ENCODE data around the gene HYI.

Gene HYI

DNA sequence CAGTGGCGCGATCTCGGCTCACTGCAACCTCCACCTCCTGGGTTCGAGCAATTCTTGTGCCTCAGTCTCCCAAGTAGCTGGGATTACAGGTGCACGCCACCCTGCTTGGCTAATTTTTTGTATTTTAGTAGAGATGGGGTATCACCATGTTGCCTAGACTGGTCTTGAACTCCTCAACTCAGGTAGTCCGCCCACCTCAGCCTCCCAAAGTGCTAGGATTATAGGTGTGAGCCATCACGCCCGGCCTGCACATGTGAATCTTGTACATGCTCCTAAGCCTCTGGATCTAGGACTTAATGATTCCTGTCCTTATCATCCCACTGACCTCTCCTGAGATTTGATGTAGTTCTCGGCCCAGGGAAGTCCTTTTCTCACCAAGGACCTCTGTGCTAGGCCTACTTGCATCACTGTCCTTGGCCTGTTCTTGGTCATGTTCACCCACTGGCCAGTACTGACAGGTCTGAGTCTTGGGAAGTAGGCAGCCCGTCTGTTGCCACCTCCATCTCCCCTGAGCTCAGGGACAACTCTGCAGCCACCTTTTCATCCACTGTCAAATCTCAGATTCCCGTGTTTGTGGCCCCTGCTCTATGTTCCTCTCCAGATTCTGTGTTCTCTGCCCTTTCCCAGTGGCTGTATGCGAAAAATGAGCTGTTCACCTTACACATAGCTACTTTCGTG lies 9.4 kb downstream of the HYI start:
- WGBS (ENCODE audit: insufficient coverage) = 92% methylated on average over 11 of the region's 13 CpGs
- CTCF ChIA-PET = no interaction called here
- Histone ChIP-seq H3K9me3 (ENCODE audit: control extremely low read depth in 1 of 5, control insufficient read depth in 4 of 5, insufficient read depth in 2 of 5, low read depth in 1 of 5, low read length in 4 of 5) (no peaks in the 10 kb centered on the region), H3K4me1 (ENCODE audit: control extremely low read depth in 1 of 4, control insufficient read depth in 4 of 4, insufficient read depth in 4 of 4, low read length in 3 of 4) (no peaks in the 10 kb centered on the region), H3K36me3 (ENCODE audit: control insufficient read depth in 4 of 4, insufficient read depth in 4 of 4, low read length in 3 of 4) (peaks cover 25 to 98% (median 79%) of the 10 kb centered on the region in 4 experiments), H3K27ac (ENCODE audit: insufficient read depth in 1 of 2, low read depth in 1 of 2, low read length in 2 of 2, poor library complexity in 1 of 2, severe bottlenecking in 2 of 2) (no peak overlapping the region), H3K4me3 (ENCODE audit: control insufficient read depth in 1 of 7, extremely low read depth in 1 of 7, insufficient read depth in 4 of 7, low read depth in 2 of 7, low read length in 6 of 7) (no peak overlapping the region), H3K27me3 (replicated peaks in 2 of 5; ENCODE audit: control insufficient read depth in 4 of 5, insufficient read depth in 5 of 5, low read length in 4 of 5) (no peaks in the 10 kb centered on the region)
- POLR2A ChIA-PET = no interaction called here
- DNase-seq = no peak

DNA sequence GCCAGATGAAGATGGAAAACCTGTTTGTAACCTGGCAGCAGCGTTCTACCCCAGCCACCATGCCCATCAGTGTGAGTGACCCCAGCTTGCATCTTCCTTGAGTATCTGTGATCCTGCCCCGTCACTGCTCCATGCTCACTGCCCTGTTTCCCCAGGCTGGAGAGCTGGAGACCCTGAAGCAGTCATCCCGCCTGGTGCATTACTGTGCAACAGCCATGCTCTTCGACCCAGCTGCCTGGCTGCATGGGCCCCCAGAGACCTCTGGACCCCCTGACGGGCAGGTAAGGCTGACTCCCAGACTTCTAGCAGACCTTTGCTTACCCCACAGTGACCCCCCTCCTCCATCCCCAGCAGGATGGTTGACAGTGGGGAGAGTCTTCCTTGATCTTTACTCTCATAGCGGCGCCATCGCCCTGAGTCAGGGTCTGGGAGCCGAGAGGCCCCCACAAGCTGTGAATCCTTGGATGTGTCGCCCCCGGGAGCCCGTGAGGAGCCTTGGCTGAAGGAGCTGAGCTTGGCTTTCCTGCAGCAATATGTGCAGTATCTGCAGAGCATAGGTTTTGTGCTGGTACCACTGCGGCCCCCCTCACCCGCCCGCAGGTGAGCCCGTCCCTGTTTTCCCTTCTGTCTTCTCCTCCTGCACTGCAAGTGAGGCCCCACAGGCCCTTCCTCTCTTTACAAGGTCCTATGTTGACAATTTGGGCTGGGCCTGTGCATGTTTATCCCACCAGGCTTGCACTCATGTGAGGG lies 10.4 kb downstream of the HYI start:
- Histone ChIP-seq H3K9me3 (ENCODE audit: control extremely low read depth in 1 of 5, control insufficient read depth in 4 of 5, insufficient read depth in 2 of 5, low read depth in 1 of 5, low read length in 4 of 5) (no peaks in the 10 kb centered on the region), H3K27ac (ENCODE audit: insufficient read depth in 1 of 2, low read depth in 1 of 2, low read length in 2 of 2, poor library complexity in 1 of 2, severe bottlenecking in 2 of 2) (no peak overlapping the region), H3K27me3 (replicated peaks in 2 of 5; ENCODE audit: control insufficient read depth in 4 of 5, insufficient read depth in 5 of 5, low read length in 4 of 5) (no peaks in the 10 kb centered on the region), H3K36me3 (ENCODE audit: control insufficient read depth in 4 of 4, insufficient read depth in 4 of 4, low read length in 3 of 4) (peaks cover 28 to 98% (median 80%) of the 10 kb centered on the region in 4 experiments), H3K4me1 (ENCODE audit: control extremely low read depth in 1 of 4, control insufficient read depth in 4 of 4, insufficient read depth in 4 of 4, low read length in 3 of 4) (no peaks in the 10 kb centered on the region), H3K4me3 (ENCODE audit: control insufficient read depth in 1 of 7, extremely low read depth in 1 of 7, insufficient read depth in 4 of 7, low read depth in 2 of 7, low read length in 6 of 7) (no peak overlapping the region)
- CTCF ChIA-PET = no interaction called here
- POLR2A ChIA-PET = no interaction called here
- DNase-seq = no peak
- 94% methylated on average over 10 of the region's 16 CpGs for WGBS (ENCODE audit: insufficient coverage)

GRCh38 chr1:43442756-43443155 lies 11.0 kb downstream of the HYI start:
- H3K27ac ChIP-seq (ENCODE audit: insufficient read depth in 1 of 2, low read depth in 1 of 2, low read length in 2 of 2, poor library complexity in 1 of 2, severe bottlenecking in 2 of 2) = no peak overlapping the region
- CTCF ChIA-PET = interaction anchor here (0.5 kb wide), 1 partner anchor 201 kb away, joined by 3 read pairs; no protein-coding TSS in a partner anchor
- no peaks in the 10 kb centered on the region for H3K9me3 ChIP-seq (ENCODE audit: control extremely low read depth in 1 of 5, control insufficient read depth in 4 of 5, insufficient read depth in 2 of 5, low read depth in 1 of 5, low read length in 4 of 5)

GRCh38 chr1:43441894-43442637 lies 11.7 kb downstream of the HYI start:
- no peaks in the 10 kb centered on the region for H3K27me3 ChIP-seq (replicated peaks in 2 of 5; ENCODE audit: control insufficient read depth in 4 of 5, insufficient read depth in 5 of 5, low read length in 4 of 5)
- no peaks in the 10 kb centered on the region for H3K4me1 ChIP-seq (ENCODE audit: control extremely low read depth in 1 of 4, control insufficient read depth in 4 of 4, insufficient read depth in 4 of 4, low read length in 3 of 4)
- no peaks in the 10 kb centered on the region for H3K9me3 ChIP-seq (ENCODE audit: control extremely low read depth in 1 of 5, control insufficient read depth in 4 of 5, insufficient read depth in 2 of 5, low read depth in 1 of 5, low read length in 4 of 5)
- no peak overlapping the region for H3K27ac ChIP-seq (ENCODE audit: insufficient read depth in 1 of 2, low read depth in 1 of 2, low read length in 2 of 2, poor library complexity in 1 of 2, severe bottlenecking in 2 of 2)
- no peak overlapping the region for H3K4me3 ChIP-seq (ENCODE audit: control insufficient read depth in 1 of 7, extremely low read depth in 1 of 7, insufficient read depth in 4 of 7, low read depth in 2 of 7, low read length in 6 of 7)
- no peak for DNase-seq
- 94% methylated on average over 9 of the region's 18 CpGs for WGBS (ENCODE audit: insufficient coverage)
- ChIA-PET CTCF (interaction anchor here (0.5 kb wide), 1 partner anchor 202 kb away, joined by 3 read pairs; no protein-coding TSS in a partner anchor), POLR2A (interaction anchor here (1.0 kb wide), 1 partner anchor 17 kb away, joined by 3 read pairs; no protein-coding TSS in a partner anchor)
- peaks cover 21 to 98% (median 79%) of the 10 kb centered on the region in 4 experiments for H3K36me3 ChIP-seq (ENCODE audit: control insufficient read depth in 4 of 4, insufficient read depth in 4 of 4, low read length in 3 of 4)

More at GRCh38 chr1:43442756-43443155, 11.0 kb downstream of the HYI start:
- Histone ChIP-seq H3K27me3 (replicated peaks in 2 of 5; ENCODE audit: control insufficient read depth in 4 of 5, insufficient read depth in 5 of 5, low read length in 4 of 5) (no peaks in the 10 kb centered on the region), H3K36me3 (ENCODE audit: control insufficient read depth in 4 of 4, insufficient read depth in 4 of 4, low read length in 3 of 4) (peaks cover 26 to 98% (median 79%) of the 10 kb centered on the region in 4 experiments), H3K4me1 (ENCODE audit: control extremely low read depth in 1 of 4, control insufficient read depth in 4 of 4, insufficient read depth in 4 of 4, low read length in 3 of 4) (no peaks in the 10 kb centered on the region), H3K4me3 (ENCODE audit: control insufficient read depth in 1 of 7, extremely low read depth in 1 of 7, insufficient read depth in 4 of 7, low read depth in 2 of 7, low read length in 6 of 7) (no peak overlapping the region)
- over 99% methylated on average over 12 of the region's 12 CpGs for WGBS (ENCODE audit: insufficient coverage)
- POLR2A ChIA-PET = interaction anchor here (1.0 kb wide), 1 partner anchor 17 kb away, joined by 3 read pairs; no protein-coding TSS in a partner anchor
- DNase-seq = no peak

DNA sequence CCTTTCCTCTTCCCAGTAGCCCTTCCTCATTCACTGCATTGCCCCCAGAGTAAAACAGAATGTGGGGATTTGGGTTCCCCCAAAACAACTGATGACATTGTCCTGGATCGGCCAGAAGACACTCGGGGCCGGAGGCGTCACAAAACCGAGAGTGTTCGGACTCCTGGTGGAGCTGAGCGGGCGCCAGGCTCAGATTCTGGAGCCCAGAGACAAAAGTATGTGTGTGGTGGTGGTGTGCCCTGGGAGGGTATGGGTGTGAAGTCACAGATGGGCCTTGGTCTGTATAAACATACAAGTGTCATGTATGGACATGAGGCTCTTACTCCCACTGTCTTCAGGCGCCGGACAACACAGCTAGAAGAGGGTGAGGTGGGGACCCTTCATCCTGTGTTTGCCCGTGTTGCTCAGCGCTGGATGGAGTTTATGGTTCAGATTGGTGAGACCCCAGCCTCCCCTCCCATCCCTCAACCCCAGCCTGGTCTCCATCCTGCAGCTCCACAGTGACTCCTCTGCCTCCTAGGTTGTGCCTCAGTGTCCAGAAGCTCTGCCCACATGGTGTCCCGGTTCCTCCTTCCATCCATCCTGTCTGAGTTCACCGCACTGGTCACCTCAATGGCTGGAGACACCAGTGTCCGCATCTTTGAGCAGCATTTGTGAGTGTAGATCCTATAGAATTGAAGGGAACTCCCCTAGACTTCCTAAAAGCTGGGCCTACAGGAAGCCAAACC lies 12.4 kb downstream of the HYI start:
- POLR2A ChIA-PET = interaction anchor here (1.0 kb wide), 1 partner anchor 16 kb away, joined by 3 read pairs; no protein-coding TSS in a partner anchor
- H3K4me1 ChIP-seq (ENCODE audit: control extremely low read depth in 1 of 4, control insufficient read depth in 4 of 4, insufficient read depth in 4 of 4, low read length in 3 of 4) = no peaks in the 10 kb centered on the region
- over 99% methylated on average over 14 of the region's 15 CpGs for WGBS (ENCODE audit: insufficient coverage)
- H3K36me3 ChIP-seq (ENCODE audit: control insufficient read depth in 4 of 4, insufficient read depth in 4 of 4, low read length in 3 of 4) = peaks cover 22 to 98% (median 78%) of the 10 kb centered on the region in 4 experiments
- no peak for DNase-seq
- CTCF ChIA-PET = no interaction called here
- no peak overlapping the region for H3K4me3 ChIP-seq (ENCODE audit: control insufficient read depth in 1 of 7, extremely low read depth in 1 of 7, insufficient read depth in 4 of 7, low read depth in 2 of 7, low read length in 6 of 7)
- H3K9me3 ChIP-seq (ENCODE audit: control extremely low read depth in 1 of 5, control insufficient read depth in 4 of 5, insufficient read depth in 2 of 5, low read depth in 1 of 5, low read length in 4 of 5) = no peaks in the 10 kb centered on the region
- no peak overlapping the region for H3K27ac ChIP-seq (ENCODE audit: insufficient read depth in 1 of 2, low read depth in 1 of 2, low read length in 2 of 2, poor library complexity in 1 of 2, severe bottlenecking in 2 of 2)
- H3K27me3 ChIP-seq (replicated peaks in 2 of 5; ENCODE audit: control insufficient read depth in 4 of 5, insufficient read depth in 5 of 5, low read length in 4 of 5) = no peaks in the 10 kb centered on the region

DNA sequence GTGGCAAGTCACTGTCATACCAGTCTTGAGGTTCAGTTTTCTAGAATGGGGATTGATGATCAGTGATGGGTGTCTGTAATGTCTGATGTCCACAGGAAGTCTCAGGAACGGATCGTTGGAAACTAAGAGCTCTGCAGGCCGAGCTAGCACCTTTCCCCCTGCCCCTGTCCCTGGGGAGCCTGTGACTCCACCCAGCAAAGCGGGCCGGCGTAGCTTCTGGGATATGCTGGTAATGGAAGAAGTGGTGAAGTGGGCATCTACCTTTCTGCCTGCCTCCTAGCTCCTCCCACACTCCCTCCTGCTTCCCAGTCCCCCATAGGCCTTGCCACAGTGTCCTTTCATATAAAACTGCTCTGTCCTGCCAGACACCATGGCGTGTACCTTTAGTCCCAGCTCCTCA lies 13.4 kb downstream of the HYI start:
- peaks cover 16 to 96% (median 76%) of the 10 kb centered on the region in 4 experiments for H3K36me3 ChIP-seq (ENCODE audit: control insufficient read depth in 4 of 4, insufficient read depth in 4 of 4, low read length in 3 of 4)
- ChIA-PET POLR2A (no interaction called here), CTCF (interaction anchor here (1.3 kb wide), 2 partner anchors 11 to 26 kb away, joined by 3 read pairs; no protein-coding TSS in a partner anchor)
- H3K9me3 ChIP-seq (ENCODE audit: control extremely low read depth in 1 of 5, control insufficient read depth in 4 of 5, insufficient read depth in 2 of 5, low read depth in 1 of 5, low read length in 4 of 5) = no peaks in the 10 kb centered on the region
- no peaks in the 10 kb centered on the region for H3K27me3 ChIP-seq (replicated peaks in 2 of 5; ENCODE audit: control insufficient read depth in 4 of 5, insufficient read depth in 5 of 5, low read length in 4 of 5)
- no peak for DNase-seq
- no peak overlapping the region for H3K4me3 ChIP-seq (ENCODE audit: control insufficient read depth in 1 of 7, extremely low read depth in 1 of 7, insufficient read depth in 4 of 7, low read depth in 2 of 7, low read length in 6 of 7)
- no peak overlapping the region for H3K27ac ChIP-seq (ENCODE audit: insufficient read depth in 1 of 2, low read depth in 1 of 2, low read length in 2 of 2, poor library complexity in 1 of 2, severe bottlenecking in 2 of 2)
- no peaks in the 10 kb centered on the region for H3K4me1 ChIP-seq (ENCODE audit: control extremely low read depth in 1 of 4, control insufficient read depth in 4 of 4, insufficient read depth in 4 of 4, low read length in 3 of 4)
- WGBS (ENCODE audit: insufficient coverage) = 83% methylated on average over 1 of the region's 7 CpGs
